GM12864 (cell line): ENCODE measurements around the gene SLIT1.

Experiments used
- DNase-seq: peaks from one replicate; pipeline ENCODE4 v3.0.0-alpha.2; 2011; ENCODE audit warnings: low read depth
- H3K4me3 ChIP-seq: 2 replicates; pipeline ENCODE4 v1.5.1; 2011; ENCODE audit warnings: mild to moderate bottlenecking, low read depth, low read length, control low read depth
- CTCF ChIP-seq: IDR thresholded peaks from 2 replicates; pipeline ENCODE4 v1.5.1; 2011; ENCODE audit warnings: low read depth, mild to moderate bottlenecking, moderate library complexity, low read length, control low read depth, inconsistent platforms; ENCODE audit errors: missing control alignments

SLIT1 gene

GRCh38 chr10:97065686-97066660 lies 119.8 kb downstream of the SLIT1 start:
- DNase-seq: no peak
- TF ChIP-seq CTCF: no peak
- no peak overlapping the region for H3K4me3 ChIP-seq

- no peak for DNase-seq
- no peak for TF ChIP-seq CTCF
- H3K4me3 ChIP-seq: no peak overlapping the region
Observed at GRCh38 chr10:97065128-97065527, 120.6 kb downstream of the SLIT1 start.

GRCh38 chr10:97063983-97064837 lies 121.5 kb downstream of the SLIT1 start:
- H3K4me3 ChIP-seq: no peak overlapping the region
- TF ChIP-seq CTCF: no peak
- no peak for DNase-seq

- DNase-seq: no peak
- no peak overlapping the region for H3K4me3 ChIP-seq
- TF ChIP-seq CTCF: no peak
Observed at GRCh38 chr10:97063271-97063982, 122.3 kb downstream of the SLIT1 start.

GRCh38 chr10:97062456-97062855 lies 123.3 kb downstream of the SLIT1 start:
- no peak for DNase-seq
- no peak for TF ChIP-seq CTCF

GRCh38 chr10:97062046-97062445 lies 123.7 kb downstream of the SLIT1 start:
- DNase-seq: no peak
- TF ChIP-seq CTCF: no peak
- no peak overlapping the region for H3K4me3 ChIP-seq

More at GRCh38 chr10:97062456-97062855, 123.3 kb downstream of the SLIT1 start:
- no peak overlapping the region for H3K4me3 ChIP-seq
